ENCODE data around the gene MARCHF3.
"Not testable (repeated sequence)": the region's sequence is repeated elsewhere in the genome, so short reads cannot be mapped to it uniquely, and the experiment has no call there.

- TF ChIP-seq POLR2A, CTCF (IDR thresholded peaks at IDR 0.05): not testable (repeated sequence)
Observed at GRCh38 chr5:126839407-126839806, 191.0 kb downstream of the MARCHF3 start.
